IPS-20b (cell line): ENCODE results near the gene PPP2R2D.

Experiments used
- H3K27ac ChIP-seq: one replicate; pipeline ENCODE4 v1.5.1; 2013; ENCODE audit warnings: low read length
- H3K27me3 ChIP-seq: 2 replicates; pipeline ENCODE4 v1.6.1; 2013; ENCODE audit warnings: mild to moderate bottlenecking, low read length, inconsistent platforms; ENCODE audit not compliant: insufficient read depth
- H3K36me3 ChIP-seq: 2 replicates; pipeline ENCODE4 v1.6.1; 2013; ENCODE audit warnings: low read depth, mild to moderate bottlenecking, inconsistent platforms, low read length, moderate library complexity; ENCODE audit not compliant: insufficient read depth
- H3K4me1 ChIP-seq: 2 replicates; pipeline ENCODE4 v1.6.1; 2013; ENCODE audit warnings: mild to moderate bottlenecking, control low read depth, inconsistent platforms, low read length, moderate library complexity; ENCODE audit not compliant: insufficient read depth
- H3K4me3 ChIP-seq: 2 replicates; pipeline ENCODE4 v1.5.1; 2013; ENCODE audit warnings: mild to moderate bottlenecking, low read length, inconsistent platforms
- H3K9ac ChIP-seq: 2 replicates; pipeline ENCODE4 v1.6.1; 2013; ENCODE audit warnings: low read depth, mild to moderate bottlenecking, inconsistent platforms, low read length, moderate library complexity
- H3K9me3 ChIP-seq: 2 replicates; pipeline ENCODE4 v1.6.1; 2013; ENCODE audit warnings: mild to moderate bottlenecking, low read depth, low read length, inconsistent platforms; ENCODE audit not compliant: insufficient read depth

Gene PPP2R2D

DNA sequence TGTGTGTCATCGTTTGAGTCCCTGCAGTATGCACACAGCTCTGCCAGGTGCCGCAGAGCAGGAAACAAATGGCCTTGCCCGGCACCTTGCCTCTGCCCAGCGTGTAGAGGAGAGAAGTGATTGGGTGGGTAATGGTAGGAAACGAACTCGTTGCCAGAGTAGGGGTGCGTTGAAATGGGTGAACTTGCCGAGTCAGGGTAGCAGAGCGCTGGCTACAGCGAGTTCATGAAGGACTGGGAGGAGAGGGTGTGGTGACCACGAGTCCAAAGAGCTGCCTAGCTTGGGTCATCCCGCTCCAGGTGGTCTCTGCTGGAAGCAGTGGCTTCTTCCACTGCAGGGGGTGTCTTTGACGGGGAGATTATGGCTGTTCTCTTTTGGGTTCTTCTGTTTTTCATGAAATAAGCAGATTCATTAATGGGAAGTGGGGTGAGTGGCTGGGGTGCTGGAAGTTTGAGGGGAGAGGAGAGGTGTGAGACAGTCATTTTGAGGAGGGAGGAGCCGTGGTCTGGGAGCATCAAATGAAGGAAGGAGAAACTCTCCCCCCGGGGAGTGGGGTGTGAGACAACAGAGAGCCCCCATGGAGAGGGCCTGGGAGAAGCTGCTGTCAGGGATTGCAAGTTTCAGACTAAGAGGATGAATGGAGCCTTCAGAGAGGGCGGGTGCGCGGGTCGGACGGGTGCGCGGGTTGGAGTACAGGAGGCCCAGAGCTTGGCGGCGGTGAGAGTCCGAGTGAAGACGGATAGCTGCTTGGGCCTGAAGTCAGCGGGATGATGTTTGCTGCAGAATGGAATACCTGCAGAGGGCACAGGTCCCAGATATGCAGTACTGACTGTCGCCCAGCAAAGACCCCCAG is 26.2 kb downstream of the PPP2R2D start:
- Histone ChIP-seq H3K9me3 (peaks cover 4% of the 10 kb centered on the region; the same call in 1 of the 2 replicates), H3K4me3 (no peak overlapping the region), H3K27ac (no peak overlapping the region), H3K36me3 (no peaks in the 10 kb centered on the region), H3K4me1 (peaks cover 34% of the 10 kb centered on the region), H3K9ac (no peak overlapping the region), H3K27me3 (no peaks in the 10 kb centered on the region)

- no peaks in the 10 kb centered on the region for H3K27me3 ChIP-seq
- no peak overlapping the region for H3K9ac ChIP-seq
- peaks cover 4% of the 10 kb centered on the region; the same call in 1 of the 2 replicates for H3K9me3 ChIP-seq
- H3K36me3 ChIP-seq = no peaks in the 10 kb centered on the region
- peaks cover 32% of the 10 kb centered on the region; the same call in 1 of the 2 replicates for H3K4me1 ChIP-seq
- no peak overlapping the region for H3K27ac ChIP-seq
- H3K4me3 ChIP-seq = no peak overlapping the region
Observed at GRCh38 chr10:131928248-131929095, 27.7 kb downstream of the PPP2R2D start.

GRCh38 chr10:131929122-131929845 is 28.5 kb downstream of the PPP2R2D start:
- no peak overlapping the region for H3K4me3 ChIP-seq
- no peaks in the 10 kb centered on the region for H3K27me3 ChIP-seq
- no peak overlapping the region for H3K9ac ChIP-seq
- H3K9me3 ChIP-seq = peaks cover 4% of the 10 kb centered on the region; the same call in 1 of the 2 replicates
- peaks cover 32% of the 10 kb centered on the region; the same call in 1 of the 2 replicates for H3K4me1 ChIP-seq
- no peak overlapping the region for H3K27ac ChIP-seq
- peaks cover 3% of the 10 kb centered on the region; the same call in 1 of the 2 replicates for H3K36me3 ChIP-seq

DNA sequence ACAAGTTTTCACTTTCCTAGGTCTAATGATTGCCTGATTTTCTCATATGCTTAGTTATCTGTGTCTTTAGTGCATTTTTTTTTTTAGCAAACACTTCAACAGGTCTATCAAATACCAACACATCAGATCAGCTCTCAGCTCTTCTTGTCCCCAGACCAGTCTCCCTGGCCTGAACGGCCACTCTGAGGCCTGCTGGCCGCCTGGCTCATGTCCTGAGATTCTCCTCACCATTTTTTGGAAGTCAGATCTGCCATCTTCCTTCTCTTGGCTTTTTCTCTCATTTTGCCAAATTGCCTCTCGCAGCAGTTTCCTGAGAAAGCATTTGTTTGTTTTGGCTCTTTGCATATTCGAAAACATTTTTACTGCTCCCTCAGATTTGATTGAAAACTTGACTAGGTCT is 29.3 kb downstream of the PPP2R2D start:
- Histone ChIP-seq H3K4me1 (peaks cover 32% of the 10 kb centered on the region; the same call in 1 of the 2 replicates), H3K36me3 (peaks cover 11% of the 10 kb centered on the region), H3K27me3 (no peaks in the 10 kb centered on the region), H3K4me3 (no peak overlapping the region), H3K9me3 (peaks cover 1% of the 10 kb centered on the region; the same call in 1 of the 2 replicates), H3K9ac (no peak overlapping the region), H3K27ac (no peak overlapping the region)

DNA sequence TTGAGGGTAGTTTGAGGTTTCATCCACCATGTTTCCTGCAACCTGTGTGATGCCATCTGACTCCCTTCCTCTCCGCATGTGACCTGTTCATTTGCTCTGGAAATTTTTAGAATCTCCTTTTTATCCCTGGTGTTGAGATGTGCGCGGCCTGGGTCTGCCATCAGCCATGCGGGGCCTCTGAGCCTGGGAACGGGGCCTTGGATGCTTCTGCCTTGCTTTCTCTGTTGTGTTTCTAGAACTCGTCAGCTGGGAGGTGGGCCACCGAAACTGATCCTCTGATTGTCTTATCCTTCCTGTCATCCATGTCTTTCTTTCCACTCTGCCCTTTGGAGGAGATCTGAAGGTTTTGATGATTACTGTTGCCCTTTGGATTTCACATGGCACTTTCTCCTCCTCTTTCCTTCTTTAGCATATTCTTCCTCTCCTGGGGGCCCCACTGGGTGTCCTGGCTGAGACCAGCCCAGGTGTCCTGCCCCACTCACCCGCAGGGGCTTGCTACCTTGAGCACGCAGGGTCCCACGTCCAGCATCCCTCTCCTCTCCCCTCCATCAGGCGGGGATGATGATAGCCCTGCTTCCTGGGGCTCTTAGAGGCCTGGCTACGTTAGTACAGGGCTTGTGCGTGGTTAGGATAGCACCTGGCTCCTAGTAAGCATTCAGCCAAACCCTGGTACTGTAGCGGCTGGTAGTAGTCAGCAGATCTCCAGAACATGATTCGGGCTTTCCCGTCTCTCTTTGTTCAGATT is 29.9 kb downstream of the PPP2R2D start:
- Histone ChIP-seq H3K9me3 (no peaks in the 10 kb centered on the region), H3K27me3 (no peaks in the 10 kb centered on the region), H3K4me1 (peaks cover 32% of the 10 kb centered on the region; the same call in 1 of the 2 replicates), H3K36me3 (peaks cover 17% of the 10 kb centered on the region), H3K9ac (no peak overlapping the region), H3K27ac (no peak overlapping the region), H3K4me3 (no peak overlapping the region)

DNA sequence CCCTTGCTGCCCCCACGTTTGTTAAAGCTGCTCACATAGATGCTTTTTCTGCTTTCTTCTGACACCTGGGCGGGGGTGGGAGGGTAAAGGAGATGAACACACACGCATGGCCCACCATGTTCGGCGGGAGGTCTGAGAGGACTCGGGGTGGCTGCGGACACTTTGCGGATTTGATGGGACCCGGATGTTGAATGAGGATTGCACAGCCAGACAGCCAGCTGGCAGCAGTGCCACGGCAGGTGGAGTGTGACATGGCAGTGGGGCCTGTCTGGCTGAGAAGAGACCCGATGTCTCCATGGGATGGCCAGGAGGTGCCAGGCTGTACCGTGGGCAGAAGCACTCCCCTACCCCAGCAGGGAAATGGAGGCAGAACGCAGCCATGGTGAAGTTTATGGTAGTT is 31.2 kb downstream of the PPP2R2D start:
- H3K27ac ChIP-seq = no peak overlapping the region
- peaks cover 32% of the 10 kb centered on the region; the same call in 1 of the 2 replicates for H3K4me1 ChIP-seq
- H3K27me3 ChIP-seq = no peaks in the 10 kb centered on the region
- peaks cover 24% of the 10 kb centered on the region for H3K36me3 ChIP-seq
- H3K9me3 ChIP-seq = no peaks in the 10 kb centered on the region
- H3K4me3 ChIP-seq = no peak overlapping the region
- H3K9ac ChIP-seq = no peak overlapping the region

- Histone ChIP-seq H3K9me3 (no peaks in the 10 kb centered on the region), H3K36me3 (peaks cover 36% of the 10 kb centered on the region), H3K4me1 (peaks cover 31% of the 10 kb centered on the region; the same call in 1 of the 2 replicates), H3K9ac (no peak overlapping the region), H3K27me3 (no peaks in the 10 kb centered on the region), H3K27ac (no peak overlapping the region), H3K4me3 (no peak overlapping the region)
Observed at GRCh38 chr10:131933016-131933695, 32.3 kb downstream of the PPP2R2D start.

DNA sequence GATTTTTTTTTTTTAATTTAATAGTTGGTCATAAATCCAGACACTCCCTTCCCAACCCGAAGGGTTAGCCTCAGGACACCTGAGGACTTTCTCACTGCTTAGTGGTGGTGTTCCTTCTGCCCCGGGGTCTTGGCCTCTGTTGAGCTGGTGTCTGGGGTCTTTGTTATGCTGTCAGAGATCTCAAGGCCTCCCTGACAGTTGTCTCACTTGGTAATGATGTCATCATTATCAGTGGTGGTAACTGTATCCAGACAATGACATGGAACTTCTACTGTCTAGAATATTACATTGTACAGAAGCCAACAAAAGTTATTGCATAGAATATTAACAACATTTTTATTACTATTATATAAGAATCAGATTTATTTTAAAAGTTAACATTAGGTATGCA is 32.9 kb downstream of the PPP2R2D start:
- no peaks in the 10 kb centered on the region for H3K9me3 ChIP-seq
- H3K27me3 ChIP-seq = no peaks in the 10 kb centered on the region
- no peak overlapping the region for H3K4me3 ChIP-seq
- peaks cover 41% of the 10 kb centered on the region for H3K36me3 ChIP-seq
- H3K4me1 ChIP-seq = peaks cover 26% of the 10 kb centered on the region; the same call in 1 of the 2 replicates
- no peak overlapping the region for H3K9ac ChIP-seq
- H3K27ac ChIP-seq = no peak overlapping the region

DNA sequence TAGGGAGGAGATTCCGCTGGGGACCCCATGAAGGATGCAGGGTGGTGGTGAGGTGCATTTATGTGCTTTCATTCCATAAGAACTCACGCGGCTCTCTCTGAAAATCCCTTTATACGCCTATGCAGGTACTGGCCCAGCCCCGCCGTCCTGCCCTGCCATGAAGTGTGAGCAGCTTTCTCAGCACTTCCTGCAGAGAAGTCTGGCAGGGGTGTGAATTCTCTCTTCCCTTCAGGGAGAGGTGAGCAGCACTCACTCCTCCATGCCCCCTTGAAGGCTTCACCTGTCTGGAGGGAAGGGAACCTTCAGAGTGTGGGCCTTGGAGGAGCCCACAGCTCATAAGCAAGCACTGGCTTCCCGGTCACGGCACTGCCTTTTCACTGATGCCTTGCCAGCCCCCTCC is 34.0 kb downstream of the PPP2R2D start:
- no peak overlapping the region for H3K4me3 ChIP-seq
- peaks cover 16% of the 10 kb centered on the region; the same call in 1 of the 2 replicates for H3K4me1 ChIP-seq
- H3K27me3 ChIP-seq = no peaks in the 10 kb centered on the region
- peaks cover 44% of the 10 kb centered on the region for H3K36me3 ChIP-seq
- no peak overlapping the region for H3K27ac ChIP-seq
- H3K9me3 ChIP-seq = no peaks in the 10 kb centered on the region
- no peak overlapping the region for H3K9ac ChIP-seq

DNA sequence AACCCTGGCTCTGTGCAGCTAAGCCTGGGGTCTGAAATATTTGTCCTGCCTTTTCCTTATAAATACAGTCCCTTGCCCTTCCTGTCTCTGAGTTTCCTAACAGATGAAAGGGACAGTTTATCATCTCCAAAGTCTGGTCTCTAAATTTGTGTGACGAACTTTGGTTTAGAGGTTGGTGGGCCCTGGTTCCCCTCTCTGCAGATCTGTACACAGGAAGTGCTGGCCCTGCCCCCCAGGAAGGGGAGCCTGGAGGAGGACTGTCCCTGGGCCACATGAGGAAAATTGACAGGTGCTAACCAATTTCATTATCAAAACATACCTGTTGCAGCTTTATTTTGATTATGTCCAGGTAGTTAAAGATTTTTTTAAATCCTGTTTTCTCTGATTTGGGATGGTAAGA is 34.5 kb downstream of the PPP2R2D start:
- H3K36me3 ChIP-seq = peaks cover 49% of the 10 kb centered on the region

More for the DNA sequence above, 34.5 kb downstream of the PPP2R2D start:
- Histone ChIP-seq H3K27ac (no peak overlapping the region), H3K9me3 (no peaks in the 10 kb centered on the region), H3K9ac (no peak overlapping the region), H3K27me3 (no peaks in the 10 kb centered on the region), H3K4me1 (peaks cover 11% of the 10 kb centered on the region; the same call in 1 of the 2 replicates), H3K4me3 (no peak overlapping the region)
